Fibroblast of lung (primary cell): Measurements from ENCODE around the gene ARHGAP18. TPM values are rescaled to one million over a fixed set of nuclear protein-coding genes. Genes with fewer than 3 reads are reported as not detected.
A peak's percentile ranks its signal among the peaks of the same experiment; 100 is the strongest.

Source experiments
- DNase-seq, 2 donors: peaks; one replicate each; pipeline versions ENCODE4 v3.0.0 to v3.0.0-alpha.2; 2010; ENCODE audit warnings: low read depth in 2 of 2
- H2AFZ ChIP-seq: 2 replicates; pipeline ENCODE4 v1.5.1; 2012; ENCODE audit warnings: low read length, control low read depth, inconsistent platforms
- H3K27ac ChIP-seq: 2 replicates; pipeline ENCODE4 v1.5.1; 2011; ENCODE audit warnings: low read length, control low read depth; ENCODE audit not compliant: insufficient read depth
- H3K27me3 ChIP-seq: 2 replicates; pipeline ENCODE4 v1.5.1; 2011; ENCODE audit warnings: mild to moderate bottlenecking, low read length; ENCODE audit not compliant: control insufficient read depth, insufficient read depth
- H3K36me3 ChIP-seq: 2 replicates; pipeline ENCODE4 v1.5.1; 2011; ENCODE audit warnings: low read length; ENCODE audit not compliant: control insufficient read depth, insufficient read depth
- H3K4me1 ChIP-seq: 2 replicates; pipeline ENCODE4 v1.5.1; 2011; ENCODE audit warnings: low read length; ENCODE audit not compliant: control insufficient read depth, insufficient read depth; ENCODE audit errors: extremely low read depth
- H3K4me2 ChIP-seq: 2 replicates; pipeline ENCODE4 v1.5.1; 2011; ENCODE audit warnings: low read length, control low read depth; ENCODE audit not compliant: insufficient read depth; ENCODE audit errors: extremely low read depth
- H3K4me3 ChIP-seq, 4 experiments: fragments of 200-600 bp in 1 of 4; sonication (generic) in 1 of 4; replicated peaks in 1 of 4; 2 replicates each; pipeline ENCODE4 v1.5.1; 2011 to 2016; ENCODE audit warnings: low read length in 4 of 4, low read depth in 3 of 4, mild to moderate bottlenecking in 3 of 4, control low read depth in 2 of 4, inconsistent platforms in 1 of 4, mixed read lengths in 1 of 4; ENCODE audit not compliant: insufficient read depth in 1 of 4; ENCODE audit errors: control extremely low read depth in 1 of 4
- H3K79me2 ChIP-seq: 2 replicates; pipeline ENCODE4 v1.5.1; 2012; ENCODE audit warnings: mild to moderate bottlenecking, low read length, inconsistent platforms; ENCODE audit not compliant: control insufficient read depth, insufficient read depth
- H3K9ac ChIP-seq: 2 replicates; pipeline ENCODE4 v1.5.1; 2011; ENCODE audit warnings: mild to moderate bottlenecking, low read length, control low read depth; ENCODE audit not compliant: insufficient read depth
- H3K9me3 ChIP-seq: 2 replicates; pipeline ENCODE4 v1.5.1; 2012; ENCODE audit warnings: low read depth, low read length; ENCODE audit not compliant: control insufficient read depth, insufficient read depth
- H4K20me1 ChIP-seq: 2 replicates; pipeline ENCODE4 v1.5.1; 2011; ENCODE audit warnings: low read length; ENCODE audit not compliant: control insufficient read depth, insufficient read depth; ENCODE audit errors: extremely low read depth
- EZH2 ChIP-seq: IDR thresholded peaks from 2 replicates; pipeline ENCODE4 v1.5.1; 2012; ENCODE audit warnings: low read length, control low read depth, mild to moderate bottlenecking; ENCODE audit errors: missing control alignments
- polyA plus RNA-seq, 2 donors: library from polyadenylated mRNA; depleted of rRNA in 1 of 2; stranded (reverse) in 1 of 2; unstranded in 1 of 2; fragments of >200 nt; gene quantifications; 2 replicates each; pipeline ENCODE4 v1.2.1, GENCODE V29; 2011 to 2012; ENCODE audit warnings: missing spikeins in 1 of 2
- total RNA-seq: library from RNA; depleted of rRNA; stranded (reverse); fragments of >200 nt; gene quantifications from 2 replicates; pipeline ENCODE4 v1.2.1, GENCODE V29; 2014
- TF ChIP-seq, protein P1 (sequence below), 2 donors: IDR thresholded peaks in 1 of 2; conservative IDR thresholded peaks in 1 of 2; 1 replicate in 1 of 2; 2 replicates in 1 of 2; pipeline ENCODE4 v1.5.1; 2011 to 2012; ENCODE audit warnings: low read length in 2 of 2, control low read depth in 1 of 2, inconsistent platforms in 1 of 2, low read depth in 1 of 2, mild to moderate bottlenecking in 1 of 2

Gene ARHGAP18
- total and polyA plus RNA-seq, 2 donors (not counting 1 experiment from before 2014, with no cell fraction given), result 18.6 to 38.3 TPM

- Histone ChIP-seq H3K79me2 (peaks cover 95% of the 10 kb centered on the region), H3K27ac (no peak overlapping the region), H3K4me1 (peaks cover 8% of the 10 kb centered on the region), H2AFZ (no peak overlapping the region), H3K4me2 (no peak overlapping the region), H4K20me1 (no peaks in the 10 kb centered on the region), H3K9me3 (no peaks in the 10 kb centered on the region), H3K27me3 (no peaks in the 10 kb centered on the region), H3K4me3 (no peak overlapping the region), H3K9ac (no peak overlapping the region), H3K36me3 (peaks cover 1% of the 10 kb centered on the region)
- DNase-seq, result no peak
- TF ChIP-seq, protein P1, sequence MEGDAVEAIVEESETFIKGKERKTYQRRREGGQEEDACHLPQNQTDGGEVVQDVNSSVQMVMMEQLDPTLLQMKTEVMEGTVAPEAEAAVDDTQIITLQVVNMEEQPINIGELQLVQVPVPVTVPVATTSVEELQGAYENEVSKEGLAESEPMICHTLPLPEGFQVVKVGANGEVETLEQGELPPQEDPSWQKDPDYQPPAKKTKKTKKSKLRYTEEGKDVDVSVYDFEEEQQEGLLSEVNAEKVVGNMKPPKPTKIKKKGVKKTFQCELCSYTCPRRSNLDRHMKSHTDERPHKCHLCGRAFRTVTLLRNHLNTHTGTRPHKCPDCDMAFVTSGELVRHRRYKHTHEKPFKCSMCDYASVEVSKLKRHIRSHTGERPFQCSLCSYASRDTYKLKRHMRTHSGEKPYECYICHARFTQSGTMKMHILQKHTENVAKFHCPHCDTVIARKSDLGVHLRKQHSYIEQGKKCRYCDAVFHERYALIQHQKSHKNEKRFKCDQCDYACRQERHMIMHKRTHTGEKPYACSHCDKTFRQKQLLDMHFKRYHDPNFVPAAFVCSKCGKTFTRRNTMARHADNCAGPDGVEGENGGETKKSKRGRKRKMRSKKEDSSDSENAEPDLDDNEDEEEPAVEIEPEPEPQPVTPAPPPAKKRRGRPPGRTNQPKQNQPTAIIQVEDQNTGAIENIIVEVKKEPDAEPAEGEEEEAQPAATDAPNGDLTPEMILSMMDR (conservative IDR thresholded peaks at IDR 0.05 in 1 of 2, IDR thresholded peaks at IDR 0.05 in 1 of 2; ENCODE audit: low read depth in 1 of 2, low read length in 2 of 2), result no peak
- TF ChIP-seq EZH2, result no peak
These were observed 18.3 kb downstream of the ARHGAP18 start for GRCh38 chr6:129691709-129692108.

DNA sequence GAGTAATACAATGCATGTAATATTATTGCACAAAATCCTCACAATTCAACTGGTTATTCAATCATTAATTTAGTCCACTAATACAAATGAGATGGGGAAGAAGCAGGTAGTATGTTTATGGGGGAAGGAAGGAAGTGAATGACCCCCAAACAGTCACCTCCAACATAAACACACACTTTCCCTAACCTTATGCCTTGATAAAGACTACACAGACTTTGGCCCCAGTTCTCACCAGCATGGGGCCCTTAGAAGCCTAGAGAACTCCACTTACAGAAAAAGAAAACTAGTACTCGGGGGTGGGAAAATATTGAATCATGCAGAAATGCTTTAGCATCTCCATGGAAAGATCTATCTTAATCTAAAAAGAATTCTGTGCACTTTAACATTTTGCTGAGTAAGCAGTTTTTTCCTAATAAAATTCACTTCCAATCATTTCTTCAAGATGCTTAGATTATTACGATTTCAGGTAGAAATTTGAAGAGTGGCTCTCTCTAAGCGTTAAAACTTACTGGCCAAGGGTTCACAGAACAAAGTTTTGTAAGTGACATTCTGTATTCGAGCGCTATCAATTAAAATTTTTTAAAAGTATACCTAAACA is 18.8 kb downstream of the ARHGAP18 start:
- H2AFZ ChIP-seq, result no peak overlapping the region
- no peak overlapping the region for H3K27ac ChIP-seq

DNA sequence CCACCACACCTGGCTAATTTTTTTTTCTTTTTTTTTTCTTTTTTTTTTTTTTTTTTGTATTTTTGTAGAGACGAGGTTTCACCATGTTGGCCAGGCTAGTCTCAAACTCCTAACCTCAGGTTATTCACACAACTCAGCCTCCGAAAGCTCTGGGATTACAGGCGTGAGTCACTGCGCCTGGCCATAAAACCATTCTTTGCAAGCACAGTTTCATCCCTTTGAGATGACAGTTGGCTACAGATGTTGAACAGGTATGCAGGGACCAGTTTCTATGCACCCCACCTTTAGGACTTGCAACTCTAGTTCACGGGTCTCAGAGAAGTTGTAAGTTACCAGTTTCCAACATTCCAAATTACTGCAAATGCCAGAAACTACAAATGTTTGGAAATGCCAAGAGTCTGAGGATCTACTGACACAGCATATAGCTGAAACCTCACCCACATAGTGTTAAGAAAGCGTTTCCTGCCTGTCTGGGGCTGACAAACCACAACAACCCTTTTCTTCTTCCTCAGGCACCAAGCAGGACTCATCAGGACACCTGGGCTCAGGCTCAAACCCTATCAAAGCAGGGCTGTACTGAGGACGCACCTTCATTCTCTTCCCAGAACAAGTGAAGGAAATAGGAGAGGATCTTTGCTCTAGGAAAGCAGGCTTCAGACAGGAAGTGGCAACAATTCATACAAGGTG is 22.9 kb downstream of the ARHGAP18 start:
- Histone ChIP-seq H3K9me3 (no peaks in the 10 kb centered on the region), H2AFZ (no peak overlapping the region), H3K36me3 (no peaks in the 10 kb centered on the region), H3K27me3 (no peaks in the 10 kb centered on the region), H3K9ac (no peak overlapping the region), H4K20me1 (no peaks in the 10 kb centered on the region), H3K27ac (peak overlapping the region; percentile 63), H3K4me1 (peaks cover 20% of the 10 kb centered on the region), H3K4me3 (no peak overlapping the region), H3K4me2 (no peak overlapping the region), H3K79me2 (peaks cover 74% of the 10 kb centered on the region)
- peak in 1 of 2 donors; percentile 72 for DNase-seq
- TF ChIP-seq, protein P1 (conservative IDR thresholded peaks at IDR 0.05 in 1 of 2, IDR thresholded peaks at IDR 0.05 in 1 of 2; ENCODE audit: low read depth in 1 of 2, low read length in 2 of 2), result no peak
- no peak for TF ChIP-seq EZH2

More for the DNA sequence above, 18.8 kb downstream of the ARHGAP18 start:
- no peak overlapping the region for H3K4me3 ChIP-seq
- TF ChIP-seq EZH2, result no peak
- TF ChIP-seq, protein P1 (conservative IDR thresholded peaks at IDR 0.05 in 1 of 2, IDR thresholded peaks at IDR 0.05 in 1 of 2; ENCODE audit: low read depth in 1 of 2, low read length in 2 of 2), result no peak
- H4K20me1 ChIP-seq, result no peaks in the 10 kb centered on the region
- peaks cover 1% of the 10 kb centered on the region for H3K36me3 ChIP-seq
- peaks cover 95% of the 10 kb centered on the region for H3K79me2 ChIP-seq
- H3K9ac ChIP-seq, result no peak overlapping the region
- DNase-seq, result no peak
- no peaks in the 10 kb centered on the region for H3K27me3 ChIP-seq
- H3K4me1 ChIP-seq, result peaks cover 8% of the 10 kb centered on the region
- no peaks in the 10 kb centered on the region for H3K9me3 ChIP-seq
- H3K4me2 ChIP-seq, result no peak overlapping the region
